Globus pallidus (tissue), 1 donor: ENCODE measurements around the gene USH2A.
"Not testable (repeated sequence)": the region's sequence is repeated elsewhere in the genome, so short reads cannot be mapped to it uniquely, and the experiment has no call there.

Source experiments
- DNase-seq: peaks from one replicate; pipeline ENCODE4 v3.0.0-alpha.2; 2015; ENCODE audit warnings: low spot score

Gene USH2A

GRCh38 chr1:216388558-216388957, 34.7 kb downstream of the USH2A start:
- DNase-seq = no peak

- DNase-seq = no peak
Observed at GRCh38 chr1:216387782-216388181, 35.5 kb downstream of the USH2A start.

- DNase-seq = no peak
Observed at GRCh38 chr1:216379441-216379840, 43.8 kb downstream of the USH2A start.

DNA sequence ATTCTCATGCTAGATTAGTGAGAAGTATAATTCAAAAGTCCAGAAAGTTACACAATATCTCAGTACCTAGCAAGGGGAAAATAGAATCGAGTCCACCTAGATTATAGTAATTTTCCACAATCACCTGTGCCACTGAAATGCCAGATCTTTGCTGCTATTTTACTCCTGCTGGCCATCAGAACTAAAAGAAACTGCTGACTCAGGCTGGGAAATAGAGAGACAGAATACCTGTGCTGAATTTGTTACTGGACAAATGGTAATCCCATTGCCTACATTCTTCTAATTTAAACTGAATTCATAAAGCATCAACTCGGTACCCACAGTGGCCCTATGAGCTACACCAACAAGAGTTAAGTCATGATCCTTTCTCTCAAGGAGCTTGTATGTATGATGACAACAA, 55.0 kb downstream of the USH2A start:
- DNase-seq = no peak

DNA sequence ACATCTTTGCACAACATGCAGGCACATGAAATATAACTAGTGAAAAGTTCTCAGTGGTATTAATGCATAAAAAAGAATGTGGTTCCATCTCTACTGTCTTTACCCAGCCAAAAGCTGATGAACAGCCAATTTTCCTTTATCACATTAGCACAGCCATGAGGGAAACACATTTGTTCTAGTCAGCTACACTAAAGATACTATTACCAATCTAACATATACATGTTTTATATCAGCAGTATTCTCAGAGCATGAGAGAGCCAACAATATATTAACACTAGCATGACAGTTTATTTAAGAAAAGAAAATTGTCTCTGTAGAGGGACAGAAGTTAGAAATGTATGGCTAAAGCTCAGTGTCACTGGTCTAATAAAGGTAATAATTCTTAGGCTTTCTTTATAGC, 56.3 kb downstream of the USH2A start:
- DNase-seq = no peak

DNA sequence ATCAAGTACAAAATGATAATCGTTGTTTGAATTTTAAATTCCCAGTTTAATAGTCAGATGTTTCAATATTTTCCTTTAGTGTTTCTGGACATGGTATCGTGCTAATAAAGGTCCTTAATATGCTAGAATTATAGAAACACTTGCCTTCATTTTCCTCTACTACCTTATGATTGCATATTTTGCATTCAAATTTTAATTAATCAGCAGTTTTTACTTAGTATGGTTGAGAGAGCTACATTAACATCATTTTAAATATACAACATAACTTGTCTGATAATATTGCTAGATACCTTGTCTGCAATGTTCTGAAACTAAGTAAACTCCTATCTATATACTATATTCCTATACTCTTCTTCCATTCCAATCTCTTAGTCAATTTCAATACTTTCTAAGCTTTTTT, 66.3 kb downstream of the USH2A start:
- no peak for DNase-seq

DNA sequence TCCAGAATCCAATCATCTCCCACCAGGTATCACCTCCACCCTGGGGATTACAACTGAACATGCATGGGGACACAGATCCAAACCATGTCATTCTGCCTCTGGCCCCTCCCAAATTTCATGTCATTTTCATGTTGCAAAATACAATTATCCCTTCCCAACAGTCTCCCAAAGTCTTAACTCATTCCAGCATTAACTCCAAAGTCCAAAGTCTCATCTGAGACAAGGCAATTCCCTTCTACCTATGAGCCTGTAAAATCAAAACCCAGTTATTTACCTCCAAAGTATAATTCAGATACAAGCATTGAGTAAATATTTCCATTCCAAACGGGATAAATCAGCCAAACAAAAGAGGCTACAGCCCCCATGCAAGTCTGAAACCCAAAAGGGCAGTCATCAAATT, 73.1 kb downstream of the USH2A start:
- no peak for DNase-seq

GRCh38 chr1:216346526-216346925, 76.7 kb downstream of the USH2A start:
- no peak for DNase-seq

DNA sequence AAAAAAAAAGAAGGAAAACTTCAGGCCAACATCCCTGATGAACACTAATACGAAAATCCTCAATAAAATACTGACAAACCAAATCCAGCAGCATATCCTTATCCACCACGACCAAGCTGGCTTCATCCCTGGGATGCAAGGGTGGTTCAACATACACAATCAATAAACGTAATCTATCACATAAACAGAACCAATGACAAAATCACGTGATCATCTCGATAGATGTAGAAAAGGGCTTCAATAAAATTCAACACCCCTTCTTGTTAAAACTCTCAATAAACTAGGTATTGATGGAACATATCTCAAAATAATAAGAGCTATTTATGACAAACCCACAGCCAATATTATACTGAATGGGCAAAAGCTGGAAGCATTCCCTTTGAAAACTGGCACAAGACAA, 82.7 kb downstream of the USH2A start:
- DNase-seq = not testable (repeated sequence)

- no peak for DNase-seq
Observed at GRCh38 chr1:216332462-216332861, 90.8 kb downstream of the USH2A start.

GRCh38 chr1:216332003-216332402, 91.2 kb downstream of the USH2A start:
- DNase-seq = no peak

GRCh38 chr1:216331211-216331610, 92.0 kb downstream of the USH2A start:
- DNase-seq = no peak

DNA sequence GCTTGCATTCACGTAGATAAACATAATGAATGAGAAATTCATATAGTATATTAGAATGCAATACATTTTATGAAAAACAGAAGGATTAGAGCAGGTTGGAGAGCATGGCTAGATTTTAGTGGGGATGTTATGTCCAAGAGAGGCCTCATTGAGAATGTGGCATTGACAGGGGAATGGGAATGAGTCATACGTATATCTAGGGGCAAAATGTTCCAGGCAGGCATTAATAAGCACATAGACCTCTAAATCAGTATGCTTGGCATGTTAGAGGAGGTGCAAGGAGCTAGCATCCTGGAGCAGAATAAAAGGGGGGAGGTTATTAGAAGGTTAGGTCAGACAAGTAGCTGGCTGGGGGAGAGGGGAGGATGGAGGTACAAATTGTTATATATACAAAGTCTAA, 93.0 kb downstream of the USH2A start:
- no peak for DNase-seq

- no peak for DNase-seq
Observed at GRCh38 chr1:216325946-216326345, 97.3 kb downstream of the USH2A start.

GRCh38 chr1:216325336-216325735, 97.9 kb downstream of the USH2A start:
- no peak for DNase-seq

GRCh38 chr1:216323344-216323743, 99.9 kb downstream of the USH2A start:
- no peak for DNase-seq

GRCh38 chr1:216314379-216315095, 108.7 kb downstream of the USH2A start:
- DNase-seq = no peak

DNA sequence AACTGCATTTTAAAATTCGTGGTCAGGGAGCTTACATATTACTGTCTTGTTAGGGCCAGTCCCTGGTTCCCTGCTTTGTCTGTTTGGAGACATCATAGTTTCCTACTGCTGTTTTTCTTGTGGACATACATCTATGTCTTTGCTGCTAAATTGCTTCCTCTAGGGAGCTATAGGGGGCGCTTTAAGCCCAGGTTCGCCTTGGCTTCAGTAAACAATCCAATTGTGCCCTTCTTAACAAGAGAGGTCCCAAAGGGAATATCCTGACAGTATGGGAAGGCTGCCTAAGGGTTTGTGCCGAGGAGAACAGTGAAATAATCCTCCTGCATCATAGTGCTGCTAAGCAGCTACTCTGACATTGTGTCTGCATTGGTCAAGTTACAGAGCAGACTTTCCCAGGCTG, 112.5 kb downstream of the USH2A start:
- peak; percentile 16 for DNase-seq

- no peak for DNase-seq
Observed at GRCh38 chr1:216306830-216307229, 116.4 kb downstream of the USH2A start.

GRCh38 chr1:216303690-216304089, 119.6 kb downstream of the USH2A start:
- no peak for DNase-seq

GRCh38 chr1:216293683-216294082, 129.6 kb downstream of the USH2A start:
- DNase-seq = no peak

DNA sequence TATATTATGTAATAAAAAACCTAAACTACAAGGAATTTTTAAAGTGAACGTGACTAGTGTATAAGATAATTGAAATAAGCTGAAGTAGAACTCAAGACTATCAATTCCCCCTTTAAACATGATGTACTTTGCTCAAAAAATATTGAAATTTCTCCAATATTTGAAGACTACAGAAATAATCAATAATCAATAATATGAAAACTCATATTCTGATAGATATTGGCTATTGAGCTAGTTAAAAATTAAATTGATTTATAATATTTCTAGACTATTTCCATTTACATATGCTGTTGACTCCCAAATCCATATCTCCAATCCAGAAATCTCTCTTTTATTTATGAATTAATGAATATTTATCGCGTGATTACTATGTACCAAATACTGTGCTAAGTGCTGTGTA, 133.2 kb downstream of the USH2A start:
- DNase-seq = no peak

GRCh38 chr1:216285052-216285451, 138.2 kb downstream of the USH2A start:
- no peak for DNase-seq

GRCh38 chr1:216281757-216282156, 141.5 kb downstream of the USH2A start:
- no peak for DNase-seq
